Lower leg skin (tissue), 4 donors: Measurements from ENCODE around the gene CDK5. TPM values are rescaled to one million over a fixed set of nuclear protein-coding genes. Genes with fewer than 3 reads are reported as not detected.

ENCODE experiments used
- DNase-seq, 2 donors: peaks; one replicate each; pipeline ENCODE4 v3.0.0-alpha.2; 2019; ENCODE audit warnings: low spot score in 2 of 2
- H3K4me3 ChIP-seq: fragments of 200-600 bp; sonication (generic); 2 replicates; pipeline ENCODE4 v1.5.1; 2017; ENCODE audit warnings: mild to moderate bottlenecking, low read depth; ENCODE audit not compliant: poor library complexity, severe bottlenecking
- CTCF ChIP-seq, 3 donors: fragments of 450-650 bp; IDR thresholded peaks; one replicate each; pipeline ENCODE4 v1.5.1; 2016; ENCODE audit warnings: antibody characterized with exemption in 3 of 3, mild to moderate bottlenecking in 3 of 3, moderate library complexity in 2 of 3
- POLR2A ChIP-seq, 2 donors: fragments of 450-650 bp; IDR thresholded peaks; one replicate each; pipeline ENCODE4 v1.6.1; 2016 to 2017; ENCODE audit warnings: antibody characterized with exemption in 2 of 2, mild to moderate bottlenecking in 1 of 2, moderate library complexity in 1 of 2
- WGBS, 2 donors: methylation state at CpG; one replicate each; pipeline ENCODE4 v1.1.5; 2018; 5-methylcytosine and 5-hydroxymethylcytosine counted together
- intact Hi-C: fragments of 100-400 bp; cut with DNase I; formaldehyde crosslinking; loops from one replicate; pipeline ENCODE4 v1.15.0; 2023; ENCODE audit warnings: low total_unique reads
- total RNA-seq, 4 donors: library from RNA; depleted of rRNA; stranded (reverse); fragments of >200 nt; gene quantifications; one replicate each; pipeline ENCODE4 v1.1.0, GENCODE V29; 2016

Gene CDK5
- total RNA-seq, 4 donors from 2014 or later: 3.9 to 13.7 (median 7.2) TPM

- WGBS, 2 donors: 88 to 89% methylated on average over 39 of the region's 39 CpGs
- TF ChIP-seq CTCF (IDR thresholded peaks at IDR 0.05) (no peak), POLR2A (IDR thresholded peaks at IDR 0.05) (no peak)
- intact Hi-C loops: no loop called here
- DNase-seq: no peak
- H3K4me3 ChIP-seq: no peak overlapping the region
Measured at GRCh38 chr7:151066273-151066974, 8.7 kb upstream of the CDK5 start.

DNA sequence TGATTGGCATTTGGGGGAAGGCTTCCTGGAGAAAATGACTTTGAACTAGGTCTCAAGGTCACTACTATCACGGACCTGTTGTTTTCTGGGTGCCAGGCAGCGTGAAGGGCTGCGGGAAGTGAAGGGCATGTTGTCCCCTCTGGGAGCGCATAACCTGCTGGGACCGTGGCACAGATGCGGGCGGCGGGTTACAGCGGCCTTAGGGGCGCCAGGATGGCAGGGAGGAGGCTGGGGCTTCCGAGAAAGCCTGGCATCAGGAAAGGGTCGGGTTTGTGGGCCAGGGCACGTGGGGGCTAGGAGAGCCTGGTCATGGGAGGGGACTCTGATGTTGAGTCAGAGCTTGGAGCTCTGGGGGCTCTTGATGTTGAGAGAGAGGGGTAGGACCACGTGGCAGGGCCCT lies 7.8 kb upstream of the CDK5 start:
- no peak overlapping the region for H3K4me3 ChIP-seq
- intact Hi-C loops: no loop called here
- no peak for TF ChIP-seq CTCF (IDR thresholded peaks at IDR 0.05)
- no peak for TF ChIP-seq POLR2A (IDR thresholded peaks at IDR 0.05)
- DNase-seq: no peak
- WGBS, 2 donors: 93 to 94% methylated on average over 14 of the region's 14 CpGs

- WGBS, 2 donors: 87 to 92% methylated on average over 6 of the region's 6 CpGs
- DNase-seq: no peak
- H3K4me3 ChIP-seq: no peak overlapping the region
- TF ChIP-seq CTCF (IDR thresholded peaks at IDR 0.05): no peak
- no peak for TF ChIP-seq POLR2A (IDR thresholded peaks at IDR 0.05)
- intact Hi-C loops: no loop called here
Measured at GRCh38 chr7:151064993-151065392, 7.3 kb upstream of the CDK5 start.

- TF ChIP-seq CTCF (IDR thresholded peaks at IDR 0.05) (no peak), POLR2A (IDR thresholded peaks at IDR 0.05) (no peak)
- intact Hi-C loops: no loop called here
- WGBS, 2 donors: 92 to 94% methylated on average over 18 of the region's 18 CpGs
- DNase-seq: no peak
- H3K4me3 ChIP-seq: no peak overlapping the region
Measured at GRCh38 chr7:151064454-151064853, 6.8 kb upstream of the CDK5 start.

- H3K4me3 ChIP-seq: no peak overlapping the region
- WGBS, 2 donors: 28 to 49% methylated on average over 11 of the region's 11 CpGs
- TF ChIP-seq CTCF (IDR thresholded peaks at IDR 0.05): no peak
- TF ChIP-seq POLR2A (IDR thresholded peaks at IDR 0.05): no peak
- DNase-seq: no peak
- intact Hi-C loops: no loop called here
Measured at GRCh38 chr7:151063212-151063561, 5.5 kb upstream of the CDK5 start.
